ENCODE data around the gene SLC30A5. TPM values are rescaled to one million over a fixed set of nuclear protein-coding genes. Genes with fewer than 3 reads are reported as not detected.

The SLC30A5 gene
- total and polyA plus RNA-seq, 10 of the 15 experiments (the other 5 are each of a cell fraction or from before 2014, with no cell fraction given) = 14.7 to 67.9 (median 38.4) TPM

DNA sequence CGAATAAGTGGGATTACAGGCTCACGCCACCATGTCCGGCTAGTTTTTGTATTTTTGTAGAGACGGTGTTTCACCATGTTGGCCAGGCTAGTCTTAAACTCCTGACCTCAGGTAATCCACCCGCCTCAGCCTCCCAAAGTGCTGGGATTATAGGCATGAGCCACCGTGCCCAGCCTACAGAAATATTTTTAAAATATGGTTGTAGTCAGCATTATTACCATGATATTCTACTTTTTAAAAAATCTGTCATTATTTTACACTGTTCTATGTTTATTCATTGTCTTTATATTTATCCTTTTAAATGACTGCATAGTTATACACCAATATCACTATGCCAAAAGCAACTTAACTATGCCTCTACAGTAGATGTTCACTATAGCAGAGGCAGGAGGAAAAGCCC is 41.6 kb upstream of the SLC30A5 start (continued):
- TF ChIP-seq NR2C2 (IDR thresholded peaks at IDR 0.05; ENCODE audit: borderline replicate concordance, control insufficient read depth, insufficient read length, low read depth) (no peak), NRF1 (conservative IDR thresholded peaks at IDR 0.05; ENCODE audit: low read depth, low read length) (no peak), BMI1 (IDR thresholded peaks at IDR 0.05; ENCODE audit: borderline replicate concordance) (no peak), SUZ12 (IDR thresholded peaks at IDR 0.05; ENCODE audit: unreplicated experiment) (no peak)
- TF ChIP-seq, protein P1, sequence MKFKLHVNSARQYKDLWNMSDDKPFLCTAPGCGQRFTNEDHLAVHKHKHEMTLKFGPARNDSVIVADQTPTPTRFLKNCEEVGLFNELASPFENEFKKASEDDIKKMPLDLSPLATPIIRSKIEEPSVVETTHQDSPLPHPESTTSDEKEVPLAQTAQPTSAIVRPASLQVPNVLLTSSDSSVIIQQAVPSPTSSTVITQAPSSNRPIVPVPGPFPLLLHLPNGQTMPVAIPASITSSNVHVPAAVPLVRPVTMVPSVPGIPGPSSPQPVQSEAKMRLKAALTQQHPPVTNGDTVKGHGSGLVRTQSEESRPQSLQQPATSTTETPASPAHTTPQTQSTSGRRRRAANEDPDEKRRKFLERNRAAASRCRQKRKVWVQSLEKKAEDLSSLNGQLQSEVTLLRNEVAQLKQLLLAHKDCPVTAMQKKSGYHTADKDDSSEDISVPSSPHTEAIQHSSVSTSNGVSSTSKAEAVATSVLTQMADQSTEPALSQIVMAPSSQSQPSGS (IDR thresholded peaks at IDR 0.05; ENCODE audit: low read length) = no peak

DNA sequence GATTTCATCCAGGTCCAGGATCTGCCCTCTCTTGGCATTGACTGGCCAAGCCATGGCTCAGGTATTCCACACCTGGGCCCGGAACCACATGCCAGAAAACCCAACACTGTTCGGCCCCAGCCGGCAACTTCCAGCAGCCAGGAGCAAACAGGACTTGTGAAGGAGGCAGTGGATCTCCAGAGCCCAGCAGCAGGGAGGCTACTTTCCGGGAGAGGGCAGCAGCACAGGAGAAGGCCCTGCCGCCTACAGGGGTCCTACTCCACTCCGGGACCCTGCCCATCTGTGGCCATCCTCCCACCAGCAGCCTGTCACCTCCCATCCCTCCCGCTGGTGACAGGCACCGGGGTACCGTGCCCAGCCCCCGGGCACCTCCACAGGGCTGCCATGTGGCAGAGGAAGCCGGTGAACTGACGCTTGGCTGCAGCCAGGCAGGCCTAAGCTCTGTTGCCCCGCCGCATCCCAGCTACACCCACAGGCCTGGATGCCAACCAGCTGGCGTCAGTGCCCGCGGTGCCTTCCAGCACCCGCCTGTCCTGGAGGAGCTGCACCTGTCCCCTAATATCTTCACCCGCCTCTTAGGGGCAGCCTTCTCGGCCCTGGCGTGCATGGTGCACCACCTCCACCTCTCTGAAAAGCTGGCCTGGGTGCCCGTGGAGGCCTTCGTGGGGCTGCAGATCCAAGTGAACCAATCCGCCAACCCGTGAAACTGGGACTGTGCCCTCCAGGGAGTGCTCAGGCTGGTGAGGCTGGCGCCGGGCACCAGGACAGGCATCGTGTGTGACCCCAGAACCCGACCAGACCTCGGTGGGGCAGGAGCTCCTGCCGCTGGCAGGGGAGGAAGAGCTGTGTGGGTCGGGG is 18.9 kb upstream of the SLC30A5 start:
- no TSS peak for BruUV-seq (replicated peaks)
- no peak overlapping the region for H2AFZ ChIP-seq (ENCODE audit: control insufficient read depth, low read depth, low read length)

More for the DNA sequence above, 18.9 kb upstream of the SLC30A5 start:
- POLR2A ChIA-PET = no interaction called here
- Histone ChIP-seq H3K79me2 (ENCODE audit: control insufficient read depth, insufficient read depth, low read length) (no peaks in the 10 kb centered on the region), H3K9me3 (replicated peaks; ENCODE audit: control insufficient read depth, insufficient read depth, low read length) (no peaks in the 10 kb centered on the region), H3K27me3 (replicated peaks in 1 of 2; ENCODE audit: control insufficient read depth in 2 of 2, insufficient read depth in 2 of 2, low read length in 1 of 2) (no peaks in the 10 kb centered on the region), H3K4me2 (ENCODE audit: control insufficient read depth, insufficient read depth) (no peak overlapping the region), H3K4me3 (no peak overlapping the region), H3K27ac (ENCODE audit: control insufficient read depth, insufficient read depth) (no peak overlapping the region), H3K9ac (ENCODE audit: control insufficient read depth, insufficient read depth, low read length) (no peak overlapping the region), H3K4me1 (ENCODE audit: control insufficient read depth, insufficient read depth, low read length) (no peaks in the 10 kb centered on the region), H4K20me1 (ENCODE audit: control insufficient read depth, insufficient read depth) (no peaks in the 10 kb centered on the region), H3K36me3 (ENCODE audit: control insufficient read depth in 2 of 2, insufficient read depth in 2 of 2, low read length in 1 of 2) (no peaks in the 10 kb centered on the region)
- intact Hi-C loops (cut with micrococcal nuclease; ENCODE audit: unreplicated experiment) (no loop called here), in situ Hi-C loops (cut with MboI) (no loop called here)
- SMC1A ChIA-PET (ENCODE audit: uncharacterized antibody, unreplicated experiment) = interaction anchor here (1.4 kb wide), 1 partner anchor 26 kb away, joined by 3 read pairs; no protein-coding TSS in a partner anchor
- ATAC-seq (no peak), DNase-seq (ENCODE audit: low read depth, low spot score) (no peak), FAIRE-seq (no peak)
- RAD21 ChIA-PET (ENCODE audit: unreplicated experiment) = no interaction called here
- CTCF ChIA-PET = no interaction called here
- WGBS (ENCODE audit: insufficient coverage, insufficient replicate concordance, low lambda C conversion rate, missing lambda C conversion rate) = 73% methylated on average over 26 of the region's 32 CpGs
- TF ChIP-seq FOXM1 (IDR thresholded peaks at IDR 0.05; ENCODE audit: low read depth, low read length) (no peak), POLR2A (IDR thresholded peaks at IDR 0.05; ENCODE audit: low read depth, low read length) (no peak), TCF3 (IDR thresholded peaks at IDR 0.05; ENCODE audit: borderline replicate concordance, insufficient read depth, low read depth, low read length) (no peak), EGR1 (IDR thresholded peaks at IDR 0.05; ENCODE audit: borderline replicate concordance in 1 of 2, low read depth in 2 of 2, low read length in 2 of 2) (no peak)

Measured in GM12878 (cell line).